B cell (primary cell): ENCODE data around the gene ATG4C. TPM values are rescaled to one million over a fixed set of nuclear protein-coding genes. Genes with fewer than 3 reads are reported as not detected.
A peak's percentile ranks its signal among the peaks of the same experiment; 100 is the strongest.

Experiments
- ATAC-seq: fragments of 200-7000 bp; cut with Tn5 transposase; one replicate; pipeline ENCODE4 v1.10.0; 2021; ENCODE audit warnings: low read depth, mild to moderate bottlenecking, moderate number of reproducible peaks, moderate library complexity
- CTCF ChIA-PET: fragments of 350-600 bp; sonication (Branson Sonifier 250); formaldehyde crosslinking; loops from one replicate; lab custom pipeline; 2021; ENCODE audit warnings: antibody characterized with exemption, inconsistent platforms; lab: Charles Lee
- POLR2A ChIA-PET: fragments of 350-600 bp; sonication (Branson Sonifier 250); formaldehyde crosslinking; loops from one replicate; lab custom pipeline; 2021; ENCODE audit warnings: antibody characterized with exemption; lab: Charles Lee
- DNase-seq: peaks from one replicate; pipeline ENCODE4 v3.0.0; 2013
- H2AFZ ChIP-seq: 2 replicates; pipeline ENCODE4 v1.6.1; 2012; ENCODE audit warnings: mild to moderate bottlenecking, low read depth, low read length; ENCODE audit not compliant: insufficient read depth, poor library complexity, severe bottlenecking
- H3K27ac ChIP-seq, 2 donors: 1 replicate in 1 of 2; 2 replicates in 1 of 2; pipeline ENCODE4 v1.5.1; 2012 to 2013; ENCODE audit warnings: low read length in 2 of 2, mild to moderate bottlenecking in 2 of 2, moderate library complexity in 1 of 2
- H3K27me3 ChIP-seq, 4 experiments: fragments of 200-600 bp in 1 of 4; sonication (generic) in 1 of 4; replicated peaks in 1 of 4; 1 replicate in 2 of 4; 2 replicates in 2 of 4; pipeline versions ENCODE4 v1.6.1 to v1.7.0; 2013 to 2016; ENCODE audit warnings: low read length in 3 of 4, mild to moderate bottlenecking in 2 of 4, mixed read lengths in 1 of 4, moderate library complexity in 1 of 4; ENCODE audit not compliant: insufficient read depth in 4 of 4, control insufficient read depth in 3 of 4; ENCODE audit errors: control extremely low read depth in 1 of 4
- H3K36me3 ChIP-seq, 2 experiments: replicated peaks in 1 of 2; 1 replicate in 1 of 2; 2 replicates in 1 of 2; pipeline versions ENCODE4 v1.6.1 to v1.7.1; 2013; ENCODE audit warnings: low read length in 1 of 2; ENCODE audit not compliant: insufficient read depth in 2 of 2, control insufficient read depth in 1 of 2; ENCODE audit errors: control extremely low read depth in 1 of 2, extremely low read depth in 1 of 2
- H3K4me1 ChIP-seq, 2 donors: fragments of 200-600 bp in 1 of 2; sonication (generic) in 1 of 2; 1 replicate in 1 of 2; 2 replicates in 1 of 2; pipeline versions ENCODE4 v1.5.1 to v1.6.1; 2013 to 2017; ENCODE audit warnings: low read length in 2 of 2; ENCODE audit not compliant: control insufficient read depth in 2 of 2, insufficient read depth in 2 of 2
- H3K4me2 ChIP-seq: replicated peaks from 2 replicates; pipeline ENCODE3; 2012; ENCODE audit warnings: mild to moderate bottlenecking, low read depth, low read length; ENCODE audit not compliant: poor library complexity, severe bottlenecking
- H3K4me3 ChIP-seq, 5 experiments: fragments of 200-600 bp in 1 of 5; sonication (generic) in 1 of 5; 1 replicate in 3 of 5; 2 replicates in 2 of 5; pipeline versions ENCODE4 v1.5.1 to v1.7.0; 2011 to 2016; ENCODE audit warnings: low read length in 4 of 5, mild to moderate bottlenecking in 4 of 5, low read depth in 2 of 5, control low read depth in 1 of 5, moderate library complexity in 1 of 5; ENCODE audit not compliant: insufficient read depth in 1 of 5; ENCODE audit errors: control extremely low read depth in 1 of 5, extremely low read depth in 1 of 5
- H3K79me2 ChIP-seq: fragments of 200-600 bp; sonication (generic); one replicate; pipeline ENCODE4 v1.6.0; 2016; ENCODE audit warnings: low read length; ENCODE audit not compliant: control insufficient read depth, insufficient read depth
- H3K9ac ChIP-seq: fragments of 200-600 bp; sonication (generic); 2 replicates; pipeline ENCODE4 v1.6.1; 2017; ENCODE audit warnings: mild to moderate bottlenecking, low read length, moderate library complexity
- H3K9me3 ChIP-seq, 3 donors: one replicate each; pipeline versions ENCODE4 v1.6.1 to v1.7.1; 2013; ENCODE audit warnings: low read length in 2 of 3; ENCODE audit not compliant: control insufficient read depth in 2 of 3, insufficient read depth in 1 of 3; ENCODE audit errors: control extremely low read depth in 1 of 3
- H4K20me1 ChIP-seq: 2 replicates; pipeline ENCODE4 v1.6.0; 2012; ENCODE audit warnings: mild to moderate bottlenecking, low read length; ENCODE audit not compliant: insufficient read depth, control insufficient read depth, poor library complexity, severe bottlenecking
- H3K27ac Mint-ChIP-seq: one replicate; pipeline ENCODE4 v1.8.0; 2021; ENCODE audit warnings: mixed read lengths
- H3K27me3 Mint-ChIP-seq: one replicate; pipeline ENCODE4 v1.8.0; 2021; ENCODE audit warnings: mixed read lengths
- H3K4me1 Mint-ChIP-seq: one replicate; pipeline ENCODE4 v1.8.0; 2021; ENCODE audit warnings: mixed read lengths
- H3K4me3 Mint-ChIP-seq: one replicate; pipeline ENCODE4 v1.8.0; 2021; ENCODE audit warnings: mixed read lengths
- H3K9me3 Mint-ChIP-seq: one replicate; pipeline ENCODE4 v1.8.0; 2022; ENCODE audit warnings: mixed read lengths; ENCODE audit not compliant: insufficient read depth
- EZH2 ChIP-seq: IDR thresholded peaks from 2 replicates; pipeline ENCODE4 v1.6.1; 2012; ENCODE audit warnings: borderline replicate concordance, low read depth, mild to moderate bottlenecking, moderate library complexity, low read length; ENCODE audit not compliant: insufficient read depth, poor library complexity, severe bottlenecking
- WGBS: methylation state at CpG from one replicate; pipeline ENCODE4 v1.1.5; 2013; ENCODE audit warnings: missing lambda C conversion rate; ENCODE audit not compliant: insufficient coverage; 5-methylcytosine and 5-hydroxymethylcytosine counted together
- intact Hi-C: fragments of 100-400 bp; cut with micrococcal nuclease; formaldehyde crosslinking; loops from one replicate; pipeline ENCODE4 v1.10.0; 2022
- polyA plus RNA-seq: library from polyadenylated mRNA; depleted of rRNA; stranded (reverse); fragments of >200 nt; gene quantifications from 2 replicates; pipeline ENCODE4 v1.2.3, GENCODE V29; 2012
- total RNA-seq, 2 donors: library from RNA; stranded (reverse); fragments of 120-200 nt in 1 of 2; gene quantifications; 1 replicate in 1 of 2; 2 replicates in 1 of 2; pipeline versions ENCODE4 v1.2.3 to v1.2.4, GENCODE V29; 2013 to 2022
- TF ChIP-seq, protein P1 (sequence below): fragments of 200-600 bp; IDR thresholded peaks from one replicate; pipeline ENCODE4 v1.8.0; 2022; ENCODE audit warnings: antibody characterized with exemption, mild to moderate bottlenecking

ATG4C gene
- total and polyA plus RNA-seq, 2 donors (not counting 1 experiment from before 2014, with no cell fraction given) = 7.1 to 30.8 TPM

GRCh38 chr1:62799688-62800087 is 15.8 kb downstream of the ATG4C start:
- Histone ChIP-seq H2AFZ (no peak overlapping the region), H3K9me3 (no peaks in the 10 kb centered on the region), H3K79me2 (peaks cover 50% of the 10 kb centered on the region), H3K27ac (peak overlapping the region; percentile 70 to 83), H3K4me1 (peaks cover 48 to 64% of the 10 kb centered on the region in 2 donors), H3K27me3 (no peaks in the 10 kb centered on the region), H3K4me2 (peak overlapping the region; percentile 75), H3K36me3 (no peaks in the 10 kb centered on the region), H4K20me1 (no peaks in the 10 kb centered on the region), H3K9ac (no peak overlapping the region), H3K4me3 (no peak overlapping the region)
- peaks cover 49% of the 10 kb centered on the region for H3K4me1 Mint-ChIP-seq
- no peaks in the 10 kb centered on the region for H3K27me3 Mint-ChIP-seq
- no peak for DNase-seq
- TF ChIP-seq, protein P1, sequence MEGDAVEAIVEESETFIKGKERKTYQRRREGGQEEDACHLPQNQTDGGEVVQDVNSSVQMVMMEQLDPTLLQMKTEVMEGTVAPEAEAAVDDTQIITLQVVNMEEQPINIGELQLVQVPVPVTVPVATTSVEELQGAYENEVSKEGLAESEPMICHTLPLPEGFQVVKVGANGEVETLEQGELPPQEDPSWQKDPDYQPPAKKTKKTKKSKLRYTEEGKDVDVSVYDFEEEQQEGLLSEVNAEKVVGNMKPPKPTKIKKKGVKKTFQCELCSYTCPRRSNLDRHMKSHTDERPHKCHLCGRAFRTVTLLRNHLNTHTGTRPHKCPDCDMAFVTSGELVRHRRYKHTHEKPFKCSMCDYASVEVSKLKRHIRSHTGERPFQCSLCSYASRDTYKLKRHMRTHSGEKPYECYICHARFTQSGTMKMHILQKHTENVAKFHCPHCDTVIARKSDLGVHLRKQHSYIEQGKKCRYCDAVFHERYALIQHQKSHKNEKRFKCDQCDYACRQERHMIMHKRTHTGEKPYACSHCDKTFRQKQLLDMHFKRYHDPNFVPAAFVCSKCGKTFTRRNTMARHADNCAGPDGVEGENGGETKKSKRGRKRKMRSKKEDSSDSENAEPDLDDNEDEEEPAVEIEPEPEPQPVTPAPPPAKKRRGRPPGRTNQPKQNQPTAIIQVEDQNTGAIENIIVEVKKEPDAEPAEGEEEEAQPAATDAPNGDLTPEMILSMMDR = no peak
- no peak for TF ChIP-seq EZH2
- H3K4me3 Mint-ChIP-seq = no peak overlapping the region
- peak overlapping the region; percentile 16 for H3K27ac Mint-ChIP-seq
- POLR2A ChIA-PET = interaction anchor here (2.6 kb wide), 1 partner anchor 11 kb away, joined by 11 read pairs; no protein-coding TSS in a partner anchor
- intact Hi-C loops = loop anchor here (1.0 to 5.0 kb wide), 3 partner anchors 15 to 723 kb away; partner anchors contain the start of genes ATG4C, EFCAB7, ITGB3BP and USP1
- peaks cover 3% of the 10 kb centered on the region for H3K9me3 Mint-ChIP-seq
- no CpG with 5 or more reads among the region's 2 CpGs for WGBS
- ATAC-seq = no peak
- CTCF ChIA-PET = interaction anchor here (2.6 kb wide), 1 partner anchor 11 kb away, joined by 16 read pairs; no protein-coding TSS in a partner anchor

- Histone ChIP-seq H3K4me1 (peaks cover 42 to 58% of the 10 kb centered on the region in 2 donors), H4K20me1 (no peaks in the 10 kb centered on the region), H3K27me3 (no peaks in the 10 kb centered on the region), H3K4me3 (peak overlapping the region in 3 of 5 experiments; percentile 11 to 53 (median 19)), H3K79me2 (peaks cover 50% of the 10 kb centered on the region), H3K4me2 (peak overlapping the region; percentile 75), H3K9ac (peak overlapping the region; percentile 50), H2AFZ (no peak overlapping the region), H3K27ac (peak overlapping the region; percentile 70 to 83), H3K36me3 (no peaks in the 10 kb centered on the region), H3K9me3 (no peaks in the 10 kb centered on the region)
- ATAC-seq = no peak
- peak; percentile 63 for DNase-seq
- Mint-ChIP-seq H3K9me3 (peaks cover 3% of the 10 kb centered on the region), H3K27me3 (no peaks in the 10 kb centered on the region), H3K27ac (peak overlapping the region; percentile 96), H3K4me1 (peaks cover 43% of the 10 kb centered on the region), H3K4me3 (peak overlapping the region; percentile 84)
- WGBS = no CpG with 5 or more reads among the region's 3 CpGs
- intact Hi-C loops = loop anchor here (1.0 to 5.0 kb wide), 3 partner anchors 16 to 722 kb away; partner anchors contain the start of genes ATG4C, EFCAB7, ITGB3BP and USP1
- CTCF ChIA-PET = interaction anchor here (0.9 to 2.6 kb wide), 6 partner anchors 11 to 364 kb away, joined by 3 to 16 read pairs (median 4); no protein-coding TSS in a partner anchor
- no peak for TF ChIP-seq EZH2
- TF ChIP-seq, protein P1 = no peak
- POLR2A ChIA-PET = interaction anchor here (1.4 to 2.6 kb wide), 2 partner anchors 11 to 16 kb away, joined by 4 to 11 read pairs; partner anchors contain the start of gene ATG4C
These were observed 16.3 kb downstream of the ATG4C start for GRCh38 chr1:62800281-62800680.
